ENCODE data around the gene IGF2BP3.

GRCh38 chr7:23377134-23377533, 93.2 kb downstream of the IGF2BP3 start:
- TF ChIP-seq CTCF (IDR thresholded peaks at IDR 0.05) (no peak), EP300 (IDR thresholded peaks at IDR 0.05) (no peak), POLR2A (IDR thresholded peaks at IDR 0.05) (no peak), POLR2AphosphoS5 (IDR thresholded peaks at IDR 0.05) (no peak)

Measured in gastroesophageal sphincter (tissue), 3 donors.